Type B pancreatic cell (in vitro differentiated cells): ENCODE data around the gene TRMO. TPM values are rescaled to one million over a fixed set of nuclear protein-coding genes. Genes with fewer than 3 reads are reported as not detected.
A peak's percentile ranks its signal among the peaks of the same experiment; 100 is the strongest.

Experiments
- DNase-seq: peaks from one replicate; pipeline ENCODE4 v3.0.0; 2021; ENCODE audit warnings: mixed read lengths; ENCODE audit not compliant: unreplicated experiment; ENCODE audit errors: extremely low spot score
- H3K27ac Mint-ChIP-seq: 2 replicates; pipeline ENCODE4 v1.8.0; 2021; ENCODE audit warnings: mild to moderate bottlenecking, mixed read lengths
- H3K27me3 Mint-ChIP-seq: 2 replicates; pipeline ENCODE4 v1.8.0; 2021; ENCODE audit warnings: mixed read lengths
- H3K36me3 Mint-ChIP-seq: 2 replicates; pipeline ENCODE4 v1.8.0; 2021; ENCODE audit warnings: mixed read lengths
- H3K4me1 Mint-ChIP-seq: one replicate; pipeline ENCODE4 v1.8.0; 2021; ENCODE audit warnings: mixed read lengths; ENCODE audit not compliant: unreplicated experiment
- H3K4me3 Mint-ChIP-seq: 2 replicates; pipeline ENCODE4 v1.8.0; 2021; ENCODE audit warnings: mild to moderate bottlenecking, mixed read lengths
- H3K9me3 Mint-ChIP-seq: 2 replicates; pipeline ENCODE4 v1.8.0; 2021; ENCODE audit warnings: mixed read lengths
- CTCF ChIP-seq: fragments of 200-600 bp; sonication (generic); conservative IDR thresholded peaks from 2 replicates; pipeline ENCODE4 v1.5.0; 2021; ENCODE audit warnings: antibody characterized with exemption, mild to moderate bottlenecking
- total RNA-seq: library from RNA; stranded (reverse); gene quantifications from 2 replicates; pipeline ENCODE4 v1.2.1, GENCODE V29; 2021; ENCODE audit warnings: low replicate concordance

Gene TRMO
- total RNA-seq, 1 donor from 2014 or later, result 11.3 TPM

GRCh38 chr9:97928986-97929604 is 6.8 kb upstream of the TRMO start:
- Mint-ChIP-seq H3K27me3 (peaks cover 79% of the 10 kb centered on the region), H3K4me1 (no peaks in the 10 kb centered on the region), H3K36me3 (no peaks in the 10 kb centered on the region), H3K9me3 (no peaks in the 10 kb centered on the region), H3K4me3 (no peak overlapping the region), H3K27ac (no peak overlapping the region)
- TF ChIP-seq CTCF, result no peak
- no peak for DNase-seq

- Mint-ChIP-seq H3K36me3 (peaks cover 5% of the 10 kb centered on the region), H3K9me3 (peaks cover 5% of the 10 kb centered on the region), H3K27ac (no peak overlapping the region), H3K27me3 (peaks cover 68% of the 10 kb centered on the region), H3K4me3 (no peak overlapping the region), H3K4me1 (peaks cover 18% of the 10 kb centered on the region)
- no peak for TF ChIP-seq CTCF
- DNase-seq, result no peak
These were observed 3.4 kb upstream of the TRMO start for GRCh38 chr9:97925497-97926334.

GRCh38 chr9:97924386-97924785 is 2.1 kb upstream of the TRMO start:
- peaks cover 54% of the 10 kb centered on the region for H3K27me3 Mint-ChIP-seq
- no peak for DNase-seq
- H3K9me3 Mint-ChIP-seq, result peaks cover 5% of the 10 kb centered on the region
- H3K4me1 Mint-ChIP-seq, result peaks cover 20% of the 10 kb centered on the region
- no peak overlapping the region for H3K27ac Mint-ChIP-seq
- H3K36me3 Mint-ChIP-seq, result peaks cover 5% of the 10 kb centered on the region
- no peak for TF ChIP-seq CTCF
- H3K4me3 Mint-ChIP-seq, result no peak overlapping the region

- TF ChIP-seq CTCF, result peak; percentile 90
- H3K27me3 Mint-ChIP-seq, result peaks cover 47% of the 10 kb centered on the region
These were observed 1.3 kb upstream of the TRMO start for GRCh38 chr9:97923529-97924108.

GRCh38 chr9:97919217-97919813 is 3.0 kb downstream of the TRMO start:
- peaks cover 5% of the 10 kb centered on the region for H3K9me3 Mint-ChIP-seq
- peaks cover 15% of the 10 kb centered on the region for H3K27me3 Mint-ChIP-seq
- peak overlapping the region; percentile 63 for H3K27ac Mint-ChIP-seq
- no peak overlapping the region for H3K4me3 Mint-ChIP-seq
- peaks cover 20% of the 10 kb centered on the region for H3K4me1 Mint-ChIP-seq
- peaks cover 19% of the 10 kb centered on the region for H3K36me3 Mint-ChIP-seq
- no peak for DNase-seq
- TF ChIP-seq CTCF, result no peak

More at GRCh38 chr9:97923529-97924108, 1.3 kb upstream of the TRMO start:
- peaks cover 5% of the 10 kb centered on the region for H3K9me3 Mint-ChIP-seq
- peak overlapping the region; percentile 97 for H3K27ac Mint-ChIP-seq
- H3K4me3 Mint-ChIP-seq, result peak overlapping the region; percentile 96
- peaks cover 5% of the 10 kb centered on the region for H3K36me3 Mint-ChIP-seq
- H3K4me1 Mint-ChIP-seq, result peaks cover 20% of the 10 kb centered on the region
- DNase-seq, result no peak
